Nephron progenitor cell (in vitro differentiated cells): ENCODE data around the gene PARD3B.

Experiments
- DNase-seq: peaks from one replicate; pipeline ENCODE4 v3.0.0; 2021
- H3K27ac Mint-ChIP-seq: 2 replicates; pipeline ENCODE4 v1.8.0; 2021; ENCODE audit warnings: mild to moderate bottlenecking, moderate library complexity, mixed read lengths
- H3K27me3 Mint-ChIP-seq: 2 replicates; pipeline ENCODE4 v1.8.0; 2021; ENCODE audit warnings: mild to moderate bottlenecking, low read depth, mixed read lengths; ENCODE audit not compliant: poor library complexity
- H3K36me3 Mint-ChIP-seq: 2 replicates; pipeline ENCODE4 v1.8.0; 2021; ENCODE audit warnings: low read depth, mixed read lengths
- H3K4me1 Mint-ChIP-seq: 2 replicates; pipeline ENCODE4 v1.8.0; 2021; ENCODE audit warnings: mixed read lengths
- H3K4me3 Mint-ChIP-seq: 2 replicates; pipeline ENCODE4 v1.8.0; 2021; ENCODE audit warnings: mild to moderate bottlenecking, moderate library complexity, mixed read lengths
- H3K9me3 Mint-ChIP-seq: 2 replicates; pipeline ENCODE4 v1.8.0; 2021; ENCODE audit warnings: mild to moderate bottlenecking, moderate library complexity, mixed read lengths
- TF ChIP-seq, protein P1 (sequence below): fragments of 200-600 bp; sonication (generic); IDR thresholded peaks from 2 replicates; pipeline ENCODE4 v1.5.0; 2021; ENCODE audit warnings: antibody characterized with exemption

PARD3B gene

DNA sequence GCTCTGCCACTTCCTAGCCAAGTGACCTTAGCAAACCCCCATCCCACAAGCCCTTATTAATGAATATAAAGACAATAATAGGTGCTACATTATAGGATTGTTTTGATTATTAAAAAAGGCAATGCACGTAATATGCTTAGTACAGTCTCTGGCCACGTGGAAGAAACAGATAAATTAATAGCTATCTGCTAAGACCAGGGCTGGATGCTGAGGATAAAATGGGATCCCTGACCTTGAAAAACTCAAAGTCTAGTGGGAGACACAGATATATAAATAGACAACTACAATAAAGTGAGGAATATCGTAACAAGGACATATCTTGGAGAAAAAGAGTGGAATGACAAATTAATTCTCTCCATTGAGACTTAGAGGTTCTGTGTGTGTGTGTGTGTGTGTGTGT, 29.9 kb upstream of the PARD3B start:
- TF ChIP-seq, protein P1, sequence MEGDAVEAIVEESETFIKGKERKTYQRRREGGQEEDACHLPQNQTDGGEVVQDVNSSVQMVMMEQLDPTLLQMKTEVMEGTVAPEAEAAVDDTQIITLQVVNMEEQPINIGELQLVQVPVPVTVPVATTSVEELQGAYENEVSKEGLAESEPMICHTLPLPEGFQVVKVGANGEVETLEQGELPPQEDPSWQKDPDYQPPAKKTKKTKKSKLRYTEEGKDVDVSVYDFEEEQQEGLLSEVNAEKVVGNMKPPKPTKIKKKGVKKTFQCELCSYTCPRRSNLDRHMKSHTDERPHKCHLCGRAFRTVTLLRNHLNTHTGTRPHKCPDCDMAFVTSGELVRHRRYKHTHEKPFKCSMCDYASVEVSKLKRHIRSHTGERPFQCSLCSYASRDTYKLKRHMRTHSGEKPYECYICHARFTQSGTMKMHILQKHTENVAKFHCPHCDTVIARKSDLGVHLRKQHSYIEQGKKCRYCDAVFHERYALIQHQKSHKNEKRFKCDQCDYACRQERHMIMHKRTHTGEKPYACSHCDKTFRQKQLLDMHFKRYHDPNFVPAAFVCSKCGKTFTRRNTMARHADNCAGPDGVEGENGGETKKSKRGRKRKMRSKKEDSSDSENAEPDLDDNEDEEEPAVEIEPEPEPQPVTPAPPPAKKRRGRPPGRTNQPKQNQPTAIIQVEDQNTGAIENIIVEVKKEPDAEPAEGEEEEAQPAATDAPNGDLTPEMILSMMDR: no peak
- H3K4me3 Mint-ChIP-seq: no peak overlapping the region
- no peaks in the 10 kb centered on the region for H3K36me3 Mint-ChIP-seq
- peaks cover 11% of the 10 kb centered on the region for H3K4me1 Mint-ChIP-seq
- H3K27ac Mint-ChIP-seq: no peak overlapping the region
- H3K9me3 Mint-ChIP-seq: peaks cover 14% of the 10 kb centered on the region
- DNase-seq: no peak
- no peaks in the 10 kb centered on the region for H3K27me3 Mint-ChIP-seq

DNA sequence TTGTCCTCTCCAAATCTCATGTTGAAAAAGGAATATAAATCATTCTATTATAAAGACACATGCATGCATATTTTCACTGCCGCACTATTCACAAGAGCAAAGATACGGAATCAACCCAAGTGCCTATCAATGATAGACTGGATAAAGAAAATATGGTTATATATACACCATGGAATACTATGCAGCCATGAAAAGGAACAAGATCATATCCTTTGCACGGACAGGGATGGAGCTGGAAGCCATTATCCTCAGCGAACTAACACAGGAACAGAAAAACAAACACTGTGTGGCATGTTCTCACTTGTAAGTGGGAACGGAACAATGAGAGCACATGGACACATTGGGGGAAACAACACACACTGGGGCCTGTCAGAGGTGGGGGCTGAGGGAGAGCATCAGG, 28.1 kb upstream of the PARD3B start:
- TF ChIP-seq, protein P1: no peak
- Mint-ChIP-seq H3K27ac (no peak overlapping the region), H3K4me1 (no peaks in the 10 kb centered on the region), H3K9me3 (peaks cover 14% of the 10 kb centered on the region), H3K27me3 (no peaks in the 10 kb centered on the region), H3K36me3 (no peaks in the 10 kb centered on the region), H3K4me3 (no peak overlapping the region)
- no peak for DNase-seq

DNA sequence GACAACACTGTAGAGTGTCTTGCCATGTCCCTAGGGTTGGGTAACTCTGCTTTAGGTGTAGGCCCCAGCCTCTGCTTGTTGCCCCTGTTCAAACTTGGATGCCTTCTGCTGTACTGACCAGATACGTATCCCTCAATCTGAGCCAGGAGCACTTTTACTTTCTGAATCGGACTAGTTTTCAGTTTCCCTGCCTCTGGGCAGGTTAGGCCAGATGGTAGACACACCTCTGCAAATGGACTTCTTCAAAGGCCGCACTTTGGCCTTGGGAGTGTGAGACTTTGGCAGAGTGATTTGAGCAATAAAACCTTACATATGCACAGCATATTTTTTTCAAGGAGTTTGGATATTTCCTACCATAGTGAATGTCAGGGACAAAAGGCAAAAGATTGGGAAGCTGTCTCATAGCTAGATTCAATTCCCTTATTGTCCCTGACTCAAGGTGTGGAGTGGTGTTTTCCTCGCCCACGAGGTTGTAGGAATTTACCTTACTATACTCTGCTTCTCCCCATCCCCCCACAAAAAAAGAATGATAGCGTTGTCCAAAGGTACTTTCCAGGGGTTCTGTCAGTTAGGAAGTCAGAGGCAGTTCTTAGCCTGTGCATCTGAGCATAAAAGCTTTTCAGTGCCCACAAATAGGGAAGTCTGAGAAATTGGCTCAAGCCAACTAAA, 15.3 kb upstream of the PARD3B start:
- Mint-ChIP-seq H3K27me3 (peaks cover 3% of the 10 kb centered on the region), H3K4me1 (no peaks in the 10 kb centered on the region), H3K27ac (no peak overlapping the region), H3K36me3 (no peaks in the 10 kb centered on the region), H3K9me3 (no peaks in the 10 kb centered on the region), H3K4me3 (no peak overlapping the region)
- DNase-seq: no peak
- TF ChIP-seq, protein P1: no peak

DNA sequence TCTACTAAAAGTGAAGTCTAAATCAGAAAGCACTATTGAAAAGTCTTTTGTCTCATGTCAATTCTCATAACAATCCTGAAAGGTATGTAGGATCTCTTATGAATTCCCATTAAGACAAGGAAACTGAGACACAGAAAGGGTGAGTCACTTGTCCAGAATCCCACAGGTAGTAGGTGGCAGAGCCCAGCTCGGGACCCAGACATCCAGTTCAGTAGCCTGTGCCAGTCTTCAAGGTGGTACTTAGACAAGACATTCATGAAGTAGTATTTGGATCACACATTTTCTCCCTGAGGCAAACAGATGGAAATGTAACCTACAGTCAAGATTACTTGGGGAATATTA, 14.8 kb upstream of the PARD3B start:
- Mint-ChIP-seq H3K9me3 (no peaks in the 10 kb centered on the region), H3K4me1 (no peaks in the 10 kb centered on the region), H3K27ac (no peak overlapping the region), H3K4me3 (no peak overlapping the region), H3K36me3 (no peaks in the 10 kb centered on the region), H3K27me3 (peaks cover 3% of the 10 kb centered on the region)
- TF ChIP-seq, protein P1: no peak
- DNase-seq: no peak

DNA sequence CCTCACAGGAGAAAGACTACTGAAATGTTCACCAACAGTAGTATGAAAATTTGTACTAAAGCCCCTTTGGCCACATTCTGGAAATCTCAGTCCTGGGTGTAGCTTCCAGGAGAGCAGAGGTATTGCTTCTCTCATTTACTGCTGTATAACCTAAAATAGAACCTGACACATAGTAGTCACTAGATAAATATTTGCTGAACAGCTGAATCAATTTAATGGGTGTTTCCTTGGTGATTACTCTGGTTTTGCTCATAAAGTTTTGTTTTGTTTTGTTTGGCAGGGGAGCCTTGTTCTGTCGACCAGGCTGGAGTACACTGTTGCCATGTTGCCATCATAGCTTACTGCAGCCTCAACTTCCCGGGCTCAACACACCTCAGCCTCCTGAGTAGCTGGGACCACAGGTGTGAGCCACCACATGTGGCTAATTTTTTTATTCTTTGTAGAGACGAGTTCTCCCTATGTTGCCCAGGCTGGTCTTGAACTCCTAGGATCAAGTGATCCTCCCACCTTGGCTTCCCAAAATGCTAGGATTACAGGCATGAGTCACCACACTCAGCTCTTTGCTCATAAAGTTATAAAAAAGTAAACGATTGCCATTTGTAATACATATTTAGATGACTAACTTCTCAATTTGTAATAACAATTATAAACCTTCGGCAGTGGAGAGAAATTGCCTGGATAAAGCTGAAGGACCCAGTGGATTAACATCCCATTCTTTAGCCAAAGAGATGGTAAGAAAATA, 11.5 kb upstream of the PARD3B start:
- Mint-ChIP-seq H3K27ac (no peak overlapping the region), H3K4me3 (no peak overlapping the region), H3K9me3 (no peaks in the 10 kb centered on the region), H3K4me1 (no peaks in the 10 kb centered on the region), H3K36me3 (no peaks in the 10 kb centered on the region), H3K27me3 (peaks cover 3% of the 10 kb centered on the region)
- no peak for DNase-seq
- TF ChIP-seq, protein P1: no peak

DNA sequence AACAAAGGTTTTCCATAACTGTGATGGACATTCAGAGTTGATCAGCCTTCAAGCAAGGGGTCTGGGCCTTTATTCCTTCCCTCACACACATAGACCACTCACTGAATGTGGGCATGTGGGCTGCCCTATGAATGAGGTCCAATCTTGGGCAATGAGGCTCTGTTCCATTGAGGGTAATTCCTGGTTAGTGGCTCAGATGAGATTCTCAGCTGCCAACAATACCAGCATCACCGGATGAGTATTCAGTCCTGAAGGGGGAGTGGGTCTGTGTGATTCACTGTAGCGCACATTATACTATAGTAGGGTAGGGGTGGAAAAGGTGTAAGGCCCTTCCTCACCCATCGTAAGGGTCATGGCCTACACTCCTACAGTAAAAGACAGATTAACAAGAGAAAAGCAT, 9.9 kb upstream of the PARD3B start:
- TF ChIP-seq, protein P1: no peak
- DNase-seq: no peak

More for the DNA sequence above, 9.9 kb upstream of the PARD3B start:
- H3K27ac Mint-ChIP-seq: no peak overlapping the region
- no peak overlapping the region for H3K4me3 Mint-ChIP-seq
- H3K36me3 Mint-ChIP-seq: no peaks in the 10 kb centered on the region
- H3K4me1 Mint-ChIP-seq: no peaks in the 10 kb centered on the region
- H3K9me3 Mint-ChIP-seq: no peaks in the 10 kb centered on the region
- peaks cover 3% of the 10 kb centered on the region for H3K27me3 Mint-ChIP-seq
